ENCODE measurements around the gene UQCRC1.

UQCRC1 gene

GRCh38 chr3:48633743-48634142 lies 24.3 kb upstream of the UQCRC1 start:
- DNase-seq (ENCODE audit: low spot score) = no peak

DNA sequence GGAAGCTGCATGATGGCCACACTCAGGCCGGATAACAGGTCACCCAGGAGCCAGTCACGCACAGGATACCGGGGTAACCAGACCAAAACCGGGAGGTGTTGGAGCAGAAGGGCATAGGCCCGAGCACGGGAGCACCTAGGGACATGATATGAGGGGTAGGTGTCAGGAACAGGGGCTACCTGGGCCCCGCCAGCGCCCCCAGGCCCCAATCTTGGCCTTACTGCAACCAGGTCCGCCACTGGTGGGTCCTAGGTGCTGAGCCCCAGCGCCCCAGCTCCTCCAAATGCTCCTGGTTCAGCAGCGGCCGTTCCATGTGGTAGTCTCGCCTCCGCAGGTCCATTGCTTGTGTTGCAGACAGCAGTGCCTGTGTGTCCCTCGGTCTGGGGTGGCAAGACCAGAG lies 23.8 kb upstream of the UQCRC1 start:
- DNase-seq (ENCODE audit: low spot score) = no peak

- DNase-seq (ENCODE audit: low spot score) = no peak
These were observed 22.3 kb upstream of the UQCRC1 start for GRCh38 chr3:48631516-48632448.

GRCh38 chr3:48630833-48631232 lies 21.4 kb upstream of the UQCRC1 start:
- DNase-seq (ENCODE audit: low spot score) = no peak

- DNase-seq (ENCODE audit: low spot score) = no peak
These were observed 21.0 kb upstream of the UQCRC1 start for GRCh38 chr3:48630407-48630806.

DNA sequence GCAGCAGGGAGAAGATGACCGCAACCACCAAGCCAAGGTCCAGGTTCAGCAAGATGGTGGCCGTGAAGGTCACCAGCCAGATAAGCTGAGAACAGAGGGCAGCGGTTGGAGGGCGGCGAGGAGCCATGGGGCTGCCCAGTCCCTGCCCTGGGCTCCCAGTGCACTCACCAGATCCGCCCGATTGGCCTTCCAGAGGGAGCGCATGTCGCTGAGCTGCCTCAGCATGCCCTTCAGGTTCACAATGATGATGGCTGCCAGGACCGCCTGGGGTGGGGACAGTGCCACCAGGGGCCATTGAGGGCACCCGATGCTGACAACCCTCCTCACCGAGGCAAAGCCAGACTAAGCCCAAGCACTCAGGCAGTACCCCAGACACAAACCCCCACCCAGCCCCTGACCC lies 20.4 kb upstream of the UQCRC1 start:
- no peak for DNase-seq (ENCODE audit: low spot score)

GRCh38 chr3:48628277-48629017 lies 19.0 kb upstream of the UQCRC1 start:
- DNase-seq (ENCODE audit: low spot score) = no peak

GRCh38 chr3:48625600-48625999 lies 16.2 kb upstream of the UQCRC1 start:
- no peak for DNase-seq (ENCODE audit: low spot score)

GRCh38 chr3:48624767-48625166 lies 15.3 kb upstream of the UQCRC1 start:
- no peak for DNase-seq (ENCODE audit: low spot score)

DNA sequence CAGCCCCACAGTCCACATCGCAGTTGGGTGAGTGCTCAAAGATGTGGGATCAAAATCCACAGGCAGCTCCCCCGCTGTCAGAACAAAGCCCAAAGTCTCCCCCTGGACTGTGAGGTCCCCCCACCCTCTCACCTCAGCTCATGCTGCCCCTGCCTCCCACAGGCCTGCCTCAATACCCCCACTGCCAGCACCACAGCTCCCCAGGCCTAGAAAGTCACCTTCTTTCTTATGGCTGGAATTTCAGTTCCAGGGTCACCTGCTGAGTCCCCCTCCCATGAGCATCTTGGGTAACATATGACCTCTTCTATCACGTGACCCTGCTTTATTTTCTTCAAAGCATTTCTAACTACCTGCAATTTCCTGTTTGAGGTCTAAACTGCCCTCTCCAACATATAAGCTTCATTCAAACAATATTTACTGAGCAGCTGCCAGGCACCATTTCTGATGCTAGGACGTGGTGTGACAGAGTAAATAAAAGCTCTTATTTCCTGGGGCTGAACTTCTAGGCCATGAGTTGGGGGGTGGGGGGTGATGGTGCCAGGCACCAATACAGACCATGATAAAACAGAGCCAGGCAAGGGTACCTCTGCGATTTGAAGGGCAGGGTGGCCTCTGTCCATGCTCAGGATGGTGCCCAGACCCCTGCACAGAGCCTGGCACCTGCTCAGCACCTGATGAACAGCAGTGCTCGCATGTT lies 14.6 kb upstream of the UQCRC1 start:
- DNase-seq (ENCODE audit: low spot score) = no peak

DNA sequence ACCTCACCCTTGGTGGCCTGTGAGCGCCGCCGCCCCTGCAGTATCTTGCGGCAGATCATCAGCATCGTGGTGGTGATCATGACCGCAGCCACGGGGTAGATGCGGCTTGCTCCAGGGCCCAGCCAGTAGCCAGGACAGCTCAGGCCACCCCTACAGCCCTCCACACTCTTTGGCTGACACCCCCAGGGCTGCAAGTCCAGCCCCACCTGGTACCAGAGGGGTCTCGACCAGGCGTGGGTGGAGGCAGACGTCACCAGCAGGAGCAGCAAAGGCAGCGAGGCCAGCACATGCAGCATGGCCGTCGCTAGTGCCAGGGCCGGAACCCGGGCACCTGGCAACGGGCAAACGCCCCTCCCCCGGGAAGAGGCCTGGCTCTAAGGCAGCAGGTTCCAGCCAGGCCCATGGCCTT lies 12.0 kb upstream of the UQCRC1 start, which contains the start of gene TMEM89:
TMEM89 (minus strand) TSS at position 309 of the 409 bp plus-strand sequence; CDS start at position 296, 13 bp downstream.
- DNase-seq (ENCODE audit: low spot score) = no peak

- DNase-seq (ENCODE audit: low spot score) = no peak
These were observed 10.4 kb upstream of the UQCRC1 start for GRCh38 chr3:48619541-48620524.

DNA sequence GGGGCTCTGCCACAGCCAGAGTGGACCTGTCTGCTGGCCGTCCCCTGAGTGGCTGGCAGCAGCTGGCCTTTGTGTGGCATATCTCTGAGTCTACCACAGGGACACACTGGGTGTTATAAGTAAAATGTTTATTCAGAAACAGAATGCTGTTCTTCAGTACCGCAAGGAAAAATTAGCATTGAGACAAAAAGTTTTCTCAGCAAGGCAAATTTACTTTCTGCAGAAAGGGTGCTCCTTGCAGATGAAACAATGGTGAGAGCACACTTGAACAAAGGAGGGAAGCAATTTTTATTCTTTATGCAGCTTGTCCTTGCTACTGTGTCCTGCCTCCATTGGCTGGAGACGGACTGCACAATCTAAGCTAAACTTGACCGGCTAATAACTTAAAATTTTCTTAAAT lies 8.1 kb upstream of the UQCRC1 start:
- no peak for DNase-seq (ENCODE audit: low spot score)

DNA sequence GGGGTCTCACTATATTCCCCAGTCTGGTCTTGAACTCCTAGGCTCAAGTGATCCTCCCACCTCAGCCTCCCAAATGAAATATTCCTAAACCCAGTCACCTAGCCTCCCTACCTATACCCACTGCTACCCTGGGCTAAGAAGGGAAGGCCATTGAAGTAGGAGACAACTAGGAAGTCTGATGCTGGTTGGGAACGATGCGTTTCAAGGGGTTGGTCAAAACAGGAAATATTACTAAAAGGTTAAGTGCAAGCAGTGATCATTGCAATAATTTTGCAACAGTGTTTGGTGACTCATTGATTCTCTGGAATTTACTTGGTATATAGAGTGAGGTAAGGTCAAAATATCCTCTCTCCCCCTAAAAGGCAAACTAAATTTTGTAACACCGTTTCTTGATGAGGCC lies 4.6 kb upstream of the UQCRC1 start:
- no peak for DNase-seq (ENCODE audit: low spot score)

GRCh38 chr3:48612309-48612708 lies 2.9 kb upstream of the UQCRC1 start:
- DNase-seq (ENCODE audit: low spot score) = no peak

GRCh38 chr3:48607519-48607918 lies 1.9 kb downstream of the UQCRC1 start:
- DNase-seq (ENCODE audit: low spot score) = no peak

- no peak for DNase-seq (ENCODE audit: low spot score)
These were observed 7.8 kb downstream of the UQCRC1 start for GRCh38 chr3:48601622-48601994.

GRCh38 chr3:48600711-48601621 lies 8.5 kb downstream of the UQCRC1 start:
- DNase-seq (ENCODE audit: low spot score) = no peak

GRCh38 chr3:48599509-48600285 lies 9.7 kb downstream of the UQCRC1 start:
- no peak for DNase-seq (ENCODE audit: low spot score)

Data from iPS-NIHi11 (cell line).